ENCODE measurements around the gene USP6NL.

Gene USP6NL

DNA sequence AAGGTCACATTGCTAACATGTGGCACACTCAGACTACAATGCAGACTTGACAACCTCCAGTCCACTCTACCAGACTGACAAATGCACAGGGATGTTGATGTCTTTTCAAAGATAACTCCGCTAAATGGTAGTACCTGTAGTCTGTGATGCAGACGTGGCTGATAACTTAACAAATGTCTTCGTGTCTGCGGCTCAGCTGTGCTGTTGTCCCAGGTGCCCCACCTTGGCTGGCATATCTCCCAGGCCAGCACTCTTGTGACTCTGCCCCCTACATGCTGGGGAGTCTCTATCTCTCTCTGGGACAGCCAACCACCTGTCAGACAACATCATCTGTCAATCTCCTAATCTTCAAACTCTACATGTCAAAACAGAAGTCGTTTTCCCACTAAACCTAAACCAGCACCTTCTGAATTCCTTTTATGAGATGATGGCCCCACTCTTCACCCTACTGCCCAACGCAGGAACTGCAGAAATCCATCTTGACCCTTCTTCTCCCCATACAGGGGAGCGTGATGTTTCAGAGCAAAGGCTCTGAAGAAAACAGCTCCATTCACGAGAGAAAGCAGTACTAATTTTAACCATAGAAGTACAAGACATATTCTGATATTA, 156.4 kb downstream of the USP6NL start:
- Histone ChIP-seq H3K27me3 (ENCODE audit: insufficient read depth, poor library complexity, severe bottlenecking) (no peaks in the 10 kb centered on the region), H3K4me3 (replicated peaks; ENCODE audit: insufficient read depth, low read length) (no peak overlapping the region), H3K27ac (replicated peaks) (no peak overlapping the region)
- TF ChIP-seq SPI1 (IDR thresholded peaks at IDR 0.05; ENCODE audit: borderline replicate concordance, low read depth) (no peak), POLR2AphosphoS5 (IDR thresholded peaks at IDR 0.05; ENCODE audit: low read depth) (no peak), GABPA (IDR thresholded peaks at IDR 0.05; ENCODE audit: low read depth) (no peak)
- TF ChIP-seq, protein P1, sequence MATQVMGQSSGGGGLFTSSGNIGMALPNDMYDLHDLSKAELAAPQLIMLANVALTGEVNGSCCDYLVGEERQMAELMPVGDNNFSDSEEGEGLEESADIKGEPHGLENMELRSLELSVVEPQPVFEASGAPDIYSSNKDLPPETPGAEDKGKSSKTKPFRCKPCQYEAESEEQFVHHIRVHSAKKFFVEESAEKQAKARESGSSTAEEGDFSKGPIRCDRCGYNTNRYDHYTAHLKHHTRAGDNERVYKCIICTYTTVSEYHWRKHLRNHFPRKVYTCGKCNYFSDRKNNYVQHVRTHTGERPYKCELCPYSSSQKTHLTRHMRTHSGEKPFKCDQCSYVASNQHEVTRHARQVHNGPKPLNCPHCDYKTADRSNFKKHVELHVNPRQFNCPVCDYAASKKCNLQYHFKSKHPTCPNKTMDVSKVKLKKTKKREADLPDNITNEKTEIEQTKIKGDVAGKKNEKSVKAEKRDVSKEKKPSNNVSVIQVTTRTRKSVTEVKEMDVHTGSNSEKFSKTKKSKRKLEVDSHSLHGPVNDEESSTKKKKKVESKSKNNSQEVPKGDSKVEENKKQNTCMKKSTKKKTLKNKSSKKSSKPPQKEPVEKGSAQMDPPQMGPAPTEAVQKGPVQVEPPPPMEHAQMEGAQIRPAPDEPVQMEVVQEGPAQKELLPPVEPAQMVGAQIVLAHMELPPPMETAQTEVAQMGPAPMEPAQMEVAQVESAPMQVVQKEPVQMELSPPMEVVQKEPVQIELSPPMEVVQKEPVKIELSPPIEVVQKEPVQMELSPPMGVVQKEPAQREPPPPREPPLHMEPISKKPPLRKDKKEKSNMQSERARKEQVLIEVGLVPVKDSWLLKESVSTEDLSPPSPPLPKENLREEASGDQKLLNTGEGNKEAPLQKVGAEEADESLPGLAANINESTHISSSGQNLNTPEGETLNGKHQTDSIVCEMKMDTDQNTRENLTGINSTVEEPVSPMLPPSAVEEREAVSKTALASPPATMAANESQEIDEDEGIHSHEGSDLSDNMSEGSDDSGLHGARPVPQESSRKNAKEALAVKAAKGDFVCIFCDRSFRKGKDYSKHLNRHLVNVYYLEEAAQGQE (IDR thresholded peaks at IDR 0.05; ENCODE audit: insufficient replicate concordance, low read depth): no peak
- TF ChIP-seq, protein P2, sequence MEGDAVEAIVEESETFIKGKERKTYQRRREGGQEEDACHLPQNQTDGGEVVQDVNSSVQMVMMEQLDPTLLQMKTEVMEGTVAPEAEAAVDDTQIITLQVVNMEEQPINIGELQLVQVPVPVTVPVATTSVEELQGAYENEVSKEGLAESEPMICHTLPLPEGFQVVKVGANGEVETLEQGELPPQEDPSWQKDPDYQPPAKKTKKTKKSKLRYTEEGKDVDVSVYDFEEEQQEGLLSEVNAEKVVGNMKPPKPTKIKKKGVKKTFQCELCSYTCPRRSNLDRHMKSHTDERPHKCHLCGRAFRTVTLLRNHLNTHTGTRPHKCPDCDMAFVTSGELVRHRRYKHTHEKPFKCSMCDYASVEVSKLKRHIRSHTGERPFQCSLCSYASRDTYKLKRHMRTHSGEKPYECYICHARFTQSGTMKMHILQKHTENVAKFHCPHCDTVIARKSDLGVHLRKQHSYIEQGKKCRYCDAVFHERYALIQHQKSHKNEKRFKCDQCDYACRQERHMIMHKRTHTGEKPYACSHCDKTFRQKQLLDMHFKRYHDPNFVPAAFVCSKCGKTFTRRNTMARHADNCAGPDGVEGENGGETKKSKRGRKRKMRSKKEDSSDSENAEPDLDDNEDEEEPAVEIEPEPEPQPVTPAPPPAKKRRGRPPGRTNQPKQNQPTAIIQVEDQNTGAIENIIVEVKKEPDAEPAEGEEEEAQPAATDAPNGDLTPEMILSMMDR (IDR thresholded peaks at IDR 0.05; ENCODE audit: insufficient read depth, low read length): no peak
- DNase-seq (ENCODE audit: low read depth in 1 of 2, low spot score in 1 of 2): no peak

DNA sequence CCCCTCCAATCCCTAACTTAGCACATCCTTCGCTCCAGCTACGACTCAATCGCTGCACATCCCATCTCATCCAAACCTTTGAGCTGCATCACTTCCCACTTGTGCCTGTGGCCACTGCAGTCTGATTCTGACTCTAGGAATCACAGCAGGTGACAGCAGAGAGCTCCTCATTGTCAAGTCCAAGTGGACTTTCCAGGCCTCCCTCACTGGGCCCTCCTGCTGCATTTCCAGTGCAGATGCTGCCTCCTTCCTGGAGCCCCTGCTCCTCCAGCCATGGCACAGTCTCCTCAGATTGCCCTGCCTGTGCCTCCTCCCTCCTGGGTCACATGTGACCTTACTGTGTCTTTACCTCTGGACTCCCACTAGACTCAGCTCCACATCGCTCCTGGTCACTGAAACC, 157.3 kb downstream of the USP6NL start:
- DNase-seq (ENCODE audit: low read depth in 1 of 2, low spot score in 1 of 2): no peak
- no peaks in the 10 kb centered on the region for H3K27me3 ChIP-seq (ENCODE audit: insufficient read depth, poor library complexity, severe bottlenecking)
- TF ChIP-seq, protein P1 (IDR thresholded peaks at IDR 0.05; ENCODE audit: insufficient replicate concordance, low read depth): no peak
- TF ChIP-seq GABPA (IDR thresholded peaks at IDR 0.05; ENCODE audit: low read depth): no peak
- no peak for TF ChIP-seq SPI1 (IDR thresholded peaks at IDR 0.05; ENCODE audit: borderline replicate concordance, low read depth)
- TF ChIP-seq POLR2AphosphoS5 (IDR thresholded peaks at IDR 0.05; ENCODE audit: low read depth): no peak
- TF ChIP-seq, protein P2 (IDR thresholded peaks at IDR 0.05; ENCODE audit: insufficient read depth, low read length): no peak
- no peak overlapping the region for H3K27ac ChIP-seq (replicated peaks)
- H3K4me3 ChIP-seq (replicated peaks; ENCODE audit: insufficient read depth, low read length): no peak overlapping the region

DNA sequence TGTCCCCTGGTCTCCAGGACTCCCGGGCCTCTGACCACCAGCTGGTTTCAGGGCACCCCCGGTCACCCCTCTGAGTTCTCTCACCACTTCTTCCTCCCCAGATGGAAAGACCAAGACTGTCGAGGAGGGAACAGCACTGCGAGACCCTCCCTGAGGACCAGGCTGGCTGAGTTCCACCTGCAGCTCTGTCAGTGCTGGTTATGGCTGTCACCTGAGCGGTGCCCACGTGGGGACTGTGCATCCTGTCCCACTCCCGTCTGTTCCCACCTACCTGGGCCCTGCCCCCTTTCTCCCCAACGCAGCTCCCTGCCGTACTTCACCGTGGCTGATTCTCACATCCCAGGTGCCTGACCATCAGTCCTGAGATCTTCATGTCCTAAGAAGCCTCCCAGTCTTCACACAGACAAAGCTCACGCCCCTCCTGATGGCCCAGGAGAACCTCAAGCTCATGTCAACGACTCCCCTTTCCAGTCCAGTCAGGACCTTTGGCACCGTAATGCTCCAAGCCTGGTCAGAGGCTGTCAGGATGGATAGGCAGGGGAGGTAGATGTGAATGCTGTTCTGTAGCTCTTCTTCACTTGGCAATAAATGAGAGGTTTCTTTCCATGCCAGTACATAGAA, 159.7 kb downstream of the USP6NL start:
- Histone ChIP-seq H3K4me3 (replicated peaks; ENCODE audit: insufficient read depth, low read length) (no peak overlapping the region), H3K27me3 (ENCODE audit: insufficient read depth, poor library complexity, severe bottlenecking) (no peaks in the 10 kb centered on the region), H3K27ac (replicated peaks) (no peak overlapping the region)
- DNase-seq (ENCODE audit: low read depth in 1 of 2, low spot score in 1 of 2): no peak
- TF ChIP-seq, protein P1 (IDR thresholded peaks at IDR 0.05; ENCODE audit: insufficient replicate concordance, low read depth): no peak
- TF ChIP-seq GABPA (IDR thresholded peaks at IDR 0.05; ENCODE audit: low read depth) (no peak), SPI1 (IDR thresholded peaks at IDR 0.05; ENCODE audit: borderline replicate concordance, low read depth) (no peak), POLR2AphosphoS5 (IDR thresholded peaks at IDR 0.05; ENCODE audit: low read depth) (no peak)
- TF ChIP-seq, protein P2 (IDR thresholded peaks at IDR 0.05; ENCODE audit: insufficient read depth, low read length): no peak

All from HL-60 (cell line).